K562 (cell line): ENCODE data around the gene PPP1R14D. TPM values are rescaled to one million over a fixed set of nuclear protein-coding genes. Genes with fewer than 3 reads are reported as not detected.

Experiments used
- CHD2 ChIP-seq: IDR thresholded peaks from 2 replicates; pipeline ENCODE4 v1.6.1; 2011; ENCODE audit warnings: low read depth, low read length
- CXXC5 ChIP-seq: fragments of 250-450 bp; sonication (Bioruptor Pico); IDR thresholded peaks from 2 replicates; pipeline ENCODE4 v1.8.0; 2022; ENCODE audit warnings: inconsistent platforms, mild to moderate bottlenecking, moderate library complexity
- E2F3 ChIP-seq: fragments of 250-450 bp; sonication (Bioruptor Pico); IDR thresholded peaks from 2 replicates; pipeline ENCODE4 v1.4.0; 2020; ENCODE audit warnings: mild to moderate bottlenecking
- FOS ChIP-seq: IDR thresholded peaks from 3 replicates; pipeline ENCODE4 v1.6.1; 2011; ENCODE audit not compliant: insufficient read length; ENCODE audit errors: extremely low read depth
- HLTF ChIP-seq: fragments of 450-650 bp; IDR thresholded peaks from 2 replicates; pipeline ENCODE4 v1.6.1; 2016
- HMG20B ChIP-seq: fragments of 250-450 bp; sonication (Bioruptor Pico); IDR thresholded peaks from 2 replicates; pipeline ENCODE4 v1.5.0; 2021; ENCODE audit warnings: mild to moderate bottlenecking
- JUN ChIP-seq, 2 experiments: sonication (generic) in 1 of 2; formaldehyde crosslinking in 1 of 2; IDR thresholded peaks; 2 replicates each; pipeline versions ENCODE4 v1.6.1 to v1.8.0; 2012 to 2022; ENCODE audit warnings: borderline replicate concordance in 2 of 2, mild to moderate bottlenecking in 2 of 2, improper control_type of control experiment in 1 of 2, low read depth in 1 of 2, low read length in 1 of 2, missing genetic modification reagents in 1 of 2
- KDM2B ChIP-seq: fragments of 250-450 bp; sonication (Bioruptor Pico); IDR thresholded peaks from 2 replicates; pipeline ENCODE4 v1.8.0; 2021; ENCODE audit warnings: mild to moderate bottlenecking, moderate library complexity
- MAFF ChIP-seq: IDR thresholded peaks from 2 replicates; pipeline ENCODE4 v1.6.1; 2012; ENCODE audit warnings: low read length, improper control_type of control experiment
- MIER1 ChIP-seq: fragments of 450-650 bp; IDR thresholded peaks from 2 replicates; pipeline ENCODE4 v1.6.1; 2016; ENCODE audit warnings: antibody characterized with exemption, mild to moderate bottlenecking, low read depth
- MTF1 ChIP-seq: fragments of 250-450 bp; sonication (Bioruptor Pico); IDR thresholded peaks from 2 replicates; pipeline ENCODE4 v1.9.0; 2021; ENCODE audit warnings: moderate library complexity, mild to moderate bottlenecking, inconsistent platforms, borderline replicate concordance
- MXI1 ChIP-seq: IDR thresholded peaks from 2 replicates; pipeline ENCODE4 v1.6.1; 2011; ENCODE audit warnings: low read depth, mild to moderate bottlenecking, improper control_type of control experiment, low read length
- NCOA1 ChIP-seq: fragments of 450-650 bp; IDR thresholded peaks from 2 replicates; pipeline ENCODE4 v1.6.1; 2016; ENCODE audit warnings: low read depth
- NEUROD1 ChIP-seq: fragments of 150-350 bp; IDR thresholded peaks from 2 replicates; pipeline ENCODE4 v1.6.1; 2014; ENCODE audit warnings: borderline replicate concordance, low read length, low read depth; ENCODE audit not compliant: partially characterized antibody
- NFATC3 ChIP-seq: fragments of 450-650 bp; IDR thresholded peaks from 2 replicates; pipeline ENCODE4 v1.6.1; 2017; ENCODE audit warnings: mild to moderate bottlenecking
- SAP30 ChIP-seq: fragments of 200-600 bp; sonication (generic); IDR thresholded peaks from 2 replicates; pipeline ENCODE4 v1.6.1; 2012; ENCODE audit warnings: borderline replicate concordance, low read depth, mild to moderate bottlenecking, moderate library complexity, low read length, control low read depth, inconsistent platforms; ENCODE audit not compliant: insufficient read depth, poor library complexity, severe bottlenecking
- TBL1XR1 ChIP-seq, 2 experiments: IDR thresholded peaks; 2 replicates each; pipeline ENCODE4 v1.6.1; 2012; ENCODE audit warnings: improper control_type of control experiment in 2 of 2, low read length in 2 of 2, mild to moderate bottlenecking in 1 of 2
- TCF7 ChIP-seq: sonication (generic); IDR thresholded peaks from 2 replicates; pipeline ENCODE4 v1.6.1; 2016; ENCODE audit warnings: antibody characterized with exemption, borderline replicate concordance
- TOE1 ChIP-seq, 2 experiments: fragments of 450-650 bp in 1 of 2; sonication (generic) in 1 of 2; formaldehyde crosslinking in 1 of 2; IDR thresholded peaks; 2 replicates each; pipeline versions ENCODE4 v1.7.1 to v1.8.0; 2016 to 2022; ENCODE audit warnings: borderline replicate concordance in 2 of 2, mild to moderate bottlenecking in 2 of 2, antibody characterized with exemption in 1 of 2, inconsistent platforms in 1 of 2, low read depth in 1 of 2, missing genetic modification reagents in 1 of 2, moderate library complexity in 1 of 2
- TSC22D4 ChIP-seq: fragments of 450-650 bp; IDR thresholded peaks from 2 replicates; pipeline ENCODE4 v1.6.1; 2016; ENCODE audit warnings: missing genetic modification characterization, missing biosample characterization, control low read depth
- ZKSCAN3 ChIP-seq: fragments of 250-450 bp; sonication (Bioruptor Pico); IDR thresholded peaks from 2 replicates; pipeline ENCODE4 v1.4.0; 2020
- ZNF175 ChIP-seq: fragments of 200-800 bp; sonication (Bioruptor generic); IDR thresholded peaks from 2 replicates; pipeline ENCODE4 v1.6.1; 2016; ENCODE audit warnings: low read depth, mild to moderate bottlenecking, missing genetic modification characterization, missing compliant biosample characterization
- ZNF274 ChIP-seq: IDR thresholded peaks from 2 replicates; pipeline ENCODE4 v1.6.1; 2011; ENCODE audit warnings: low read depth, mild to moderate bottlenecking, low read length, moderate library complexity, borderline replicate concordance
- ZNF3 ChIP-seq: fragments of 250-450 bp; sonication (Bioruptor Pico); IDR thresholded peaks from 2 replicates; pipeline ENCODE4 v1.5.0; 2021; ENCODE audit warnings: mild to moderate bottlenecking, moderate library complexity
- ZNF77 ChIP-seq: fragments of 250-450 bp; sonication (Bioruptor Pico); IDR thresholded peaks from 2 replicates; pipeline ENCODE4 v1.5.0; 2020
- ZNF79 ChIP-seq: fragments of 250-450 bp; sonication (Bioruptor Pico); IDR thresholded peaks from 2 replicates; pipeline ENCODE4 v1.4.0; 2020; ENCODE audit warnings: low read depth, mild to moderate bottlenecking, moderate library complexity
- polyA plus RNA-seq, 8 experiments: library from polyadenylated mRNA; depleted of rRNA in 4 of 8; stranded (reverse) in 5 of 8; unstranded in 3 of 8; fragments of >200 nt; fragmentation: Nextera tagmentation in 2 of 8; fragmentation: Illumina TruSeq in 1 of 8; extraction: Ambion mirVana in 2 of 8; extraction: Trizol in 1 of 8; gene quantifications; 2 replicates each; pipeline versions ENCODE4 v1.2.1 to v1.2.3, GENCODE V29; 2011 to 2014; ENCODE audit warnings: inconsistent platforms in 1 of 8, missing spikeins in 1 of 8
- total RNA-seq, 7 experiments: library from RNA; depleted of rRNA in 6 of 7; stranded (reverse); fragments of >200 nt in 6 of 7; fragmentation: Illumina TruSeq in 2 of 7; extraction: Trizol in 2 of 7; gene quantifications; 2 replicates each; pipeline versions ENCODE4 v1.2.1 to v1.2.3, GENCODE V29; 2011 to 2021; ENCODE audit warnings: low replicate concordance in 1 of 7
- TF ChIP-seq, protein P1 (sequence below): fragments of 450-650 bp; formaldehyde crosslinking; IDR thresholded peaks from 2 replicates; pipeline ENCODE4 v1.4.0; 2020; ENCODE audit warnings: mild to moderate bottlenecking, moderate library complexity
- TF ChIP-seq, protein P2 (sequence below): sonication (generic); IDR thresholded peaks from 2 replicates; pipeline ENCODE4 v1.6.1; 2016

PPP1R14D gene
- total and polyA plus RNA-seq, 9 of the 15 experiments (the other 6 are each of a cell fraction or from before 2014, with no cell fraction given) = 0.11 to 0.18 TPM; not detected in 7

DNA sequence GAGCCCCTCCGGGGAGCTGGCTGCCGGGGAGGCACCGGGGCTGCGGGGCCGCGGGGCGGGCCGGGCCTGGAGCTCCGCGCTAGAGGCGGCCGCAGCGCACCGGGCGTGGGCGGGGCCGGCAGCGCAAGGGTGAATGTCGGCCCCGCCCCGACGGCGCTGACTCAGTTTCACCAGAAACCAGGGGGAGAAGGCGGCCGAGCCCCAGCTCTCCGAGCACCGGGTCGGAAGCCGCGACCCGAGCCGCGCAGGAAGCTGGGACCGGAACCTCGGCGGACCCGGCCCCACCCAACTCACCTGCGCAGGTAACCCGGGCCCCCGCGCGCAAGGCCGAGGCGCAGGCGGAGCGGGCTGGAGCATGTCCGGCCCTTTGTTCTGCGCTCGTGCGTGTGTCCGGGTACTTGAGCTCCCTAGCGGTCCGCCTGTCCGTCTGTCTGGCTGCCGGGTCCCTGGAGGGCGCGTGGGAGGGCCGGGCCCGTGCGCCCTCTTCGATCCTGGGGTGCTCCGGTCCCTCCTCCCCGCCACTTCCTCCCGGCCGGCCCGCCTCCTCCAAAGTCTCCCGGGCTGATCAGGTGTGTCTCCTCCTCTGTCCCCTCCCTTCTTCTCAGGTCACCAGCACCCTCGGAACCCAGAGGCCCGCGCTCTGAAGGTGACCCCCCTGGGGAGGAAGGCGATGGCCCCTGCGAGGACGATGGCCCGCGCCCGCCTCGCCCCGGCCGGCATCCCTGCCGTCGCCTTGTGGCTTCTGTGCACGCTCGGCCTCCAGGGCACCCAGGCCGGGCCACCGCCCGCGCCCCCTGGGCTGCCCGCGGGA, 15.6 kb upstream of the PPP1R14D start, which contains the start of gene SPINT1 (continued):
- TF ChIP-seq MAFF (no peak), SAP30 (no peak), TCF7 (no peak), ZKSCAN3 (no peak), NFATC3 (no peak), NCOA1 (no peak), ZNF274 (no peak), HLTF (no peak), KDM2B (CRISPR knock-in tag) (no peak), ZNF77 (no peak), ZNF79 (CRISPR knock-in tag) (no peak), JUN (IDR thresholded peaks at IDR 0.05; ENCODE audit: borderline replicate concordance, low read depth, low read length) (no peak), JUN (CRISPR knock-in tag; IDR thresholded peaks at IDR 0.05; ENCODE audit: borderline replicate concordance) (no peak), MXI1 (no peak), NEUROD1 (no peak), TBL1XR1 (IDR thresholded peaks at IDR 0.05; ENCODE audit: low read length in 2 of 2) (no peak), MIER1 (no peak), ZNF3 (CRISPR knock-in tag) (no peak), E2F3 (no peak), TOE1 (IDR thresholded peaks at IDR 0.05; ENCODE audit: borderline replicate concordance) (no peak), TOE1 (CRISPR knock-in tag; IDR thresholded peaks at IDR 0.05; ENCODE audit: borderline replicate concordance, low read depth) (no peak), CHD2 (no peak), TSC22D4 (no peak), MTF1 (no peak), ZNF175 (CRISPR knock-in tag) (no peak), CXXC5 (CRISPR knock-in tag) (peak; percentile 60), HMG20B (CRISPR knock-in tag) (no peak), FOS (no peak)
- TF ChIP-seq, protein P1, sequence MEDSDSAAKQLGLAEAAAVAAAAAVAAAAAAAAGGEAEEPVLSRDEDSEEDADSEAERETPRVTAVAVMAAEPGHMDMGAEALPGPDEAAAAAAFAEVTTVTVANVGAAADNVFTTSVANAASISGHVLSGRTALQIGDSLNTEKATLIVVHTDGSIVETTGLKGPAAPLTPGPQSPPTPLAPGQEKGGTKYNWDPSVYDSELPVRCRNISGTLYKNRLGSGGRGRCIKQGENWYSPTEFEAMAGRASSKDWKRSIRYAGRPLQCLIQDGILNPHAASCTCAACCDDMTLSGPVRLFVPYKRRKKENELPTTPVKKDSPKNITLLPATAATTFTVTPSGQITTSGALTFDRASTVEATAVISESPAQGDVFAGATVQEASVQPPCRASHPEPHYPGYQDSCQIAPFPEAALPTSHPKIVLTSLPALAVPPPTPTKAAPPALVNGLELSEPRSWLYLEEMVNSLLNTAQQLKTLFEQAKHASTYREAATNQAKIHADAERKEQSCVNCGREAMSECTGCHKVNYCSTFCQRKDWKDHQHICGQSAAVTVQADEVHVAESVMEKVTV (CRISPR knock-in tag) = no peak
- TF ChIP-seq, protein P2, sequence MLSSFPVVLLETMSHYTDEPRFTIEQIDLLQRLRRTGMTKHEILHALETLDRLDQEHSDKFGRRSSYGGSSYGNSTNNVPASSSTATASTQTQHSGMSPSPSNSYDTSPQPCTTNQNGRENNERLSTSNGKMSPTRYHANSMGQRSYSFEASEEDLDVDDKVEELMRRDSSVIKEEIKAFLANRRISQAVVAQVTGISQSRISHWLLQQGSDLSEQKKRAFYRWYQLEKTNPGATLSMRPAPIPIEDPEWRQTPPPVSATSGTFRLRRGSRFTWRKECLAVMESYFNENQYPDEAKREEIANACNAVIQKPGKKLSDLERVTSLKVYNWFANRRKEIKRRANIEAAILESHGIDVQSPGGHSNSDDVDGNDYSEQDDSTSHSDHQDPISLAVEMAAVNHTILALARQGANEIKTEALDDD = no peak
